NCI-H1930 (cell line): ENCODE results near the gene CD63.

Source experiments
- DNase-seq, 2 experiments: peaks; one replicate each; lab custom pipeline; 2025; lab: John Stamatoyannopoulos, UW

The CD63 gene

GRCh38 chr12:55739025-55739378, 10.2 kb upstream of the CD63 start:
- DNase-seq = no peak

- DNase-seq = peak; percentile 38 to 79
These were observed 9.6 kb upstream of the CD63 start for GRCh38 chr12:55738123-55739024.

- no peak for DNase-seq
These were observed 8.8 kb upstream of the CD63 start for GRCh38 chr12:55737581-55738122.

GRCh38 chr12:55736780-55737580, 8.2 kb upstream of the CD63 start:
- peak in 1 of 2 experiments; percentile 54 for DNase-seq

- DNase-seq = no peak
These were observed 7.3 kb upstream of the CD63 start for GRCh38 chr12:55736076-55736475.

GRCh38 chr12:55734595-55734994, 5.8 kb upstream of the CD63 start:
- no peak for DNase-seq

GRCh38 chr12:55733858-55734257, 5.0 kb upstream of the CD63 start:
- no peak for DNase-seq

- DNase-seq = no peak
These were observed 4.3 kb upstream of the CD63 start for GRCh38 chr12:55733021-55733555.

- DNase-seq = no peak
These were observed 3.5 kb upstream of the CD63 start for GRCh38 chr12:55732288-55732687.

- no peak for DNase-seq
These were observed 1.3 kb upstream of the CD63 start for GRCh38 chr12:55729819-55730818.

GRCh38 chr12:55728186-55728938, 447 bp downstream of the CD63 start:
- DNase-seq = no peak

GRCh38 chr12:55727643-55728185, 1.1 kb downstream of the CD63 start:
- no peak for DNase-seq

GRCh38 chr12:55726971-55727370, 1.8 kb downstream of the CD63 start:
- DNase-seq = no peak

- no peak for DNase-seq
These were observed 3.3 kb downstream of the CD63 start for GRCh38 chr12:55725556-55725955.

GRCh38 chr12:55724940-55725309, 3.9 kb downstream of the CD63 start:
- no peak for DNase-seq

GRCh38 chr12:55724226-55724939, 4.4 kb downstream of the CD63 start:
- peak in 1 of 2 experiments; percentile 26 for DNase-seq

GRCh38 chr12:55723516-55724225, 5.1 kb downstream of the CD63 start:
- no peak for DNase-seq

GRCh38 chr12:55722948-55723347, 5.9 kb downstream of the CD63 start:
- no peak for DNase-seq

- DNase-seq = no peak
These were observed 7.1 kb downstream of the CD63 start for GRCh38 chr12:55721601-55722213.
